ENCODE data around the gene UGT1A10.

Gene UGT1A10

DNA sequence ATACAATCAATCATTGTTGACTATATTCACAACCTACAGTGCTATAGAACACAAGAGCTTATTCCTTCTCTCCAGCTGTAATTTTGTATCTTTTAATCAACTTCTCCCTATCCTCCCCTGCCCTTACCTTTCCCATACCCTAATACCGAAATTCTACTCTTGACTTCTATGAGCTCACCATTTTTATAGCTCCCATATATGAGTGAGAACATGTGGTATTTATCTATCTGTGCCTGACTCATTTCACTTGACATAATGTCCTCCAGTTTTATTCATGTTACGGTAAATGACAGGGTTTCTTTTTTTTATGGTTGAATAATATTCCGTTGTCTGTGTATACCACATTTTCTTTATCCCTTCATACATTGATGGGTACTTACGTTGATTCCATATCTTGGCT lies 144.5 kb downstream of the UGT1A10 start:
- Histone ChIP-seq H3K4me2 (ENCODE audit: low read length) (no peak overlapping the region), H3K36me3 (ENCODE audit: control insufficient read depth, insufficient read depth, low read length) (no peaks in the 10 kb centered on the region), H3K79me2 (no peaks in the 10 kb centered on the region), H3K4me1 (no peaks in the 10 kb centered on the region), H2AFZ (no peak overlapping the region), H3K4me3 (ENCODE audit: low read depth, low read length) (no peak overlapping the region), H3K9ac (no peak overlapping the region), H3K9me3 (ENCODE audit: control insufficient read depth, low read length) (no peaks in the 10 kb centered on the region), H3K27ac (no peak overlapping the region), H3K27me3 (ENCODE audit: control insufficient read depth, insufficient read depth, low read length) (no peaks in the 10 kb centered on the region)
- TF ChIP-seq CTCF (IDR thresholded peaks at IDR 0.05): no peak

DNA sequence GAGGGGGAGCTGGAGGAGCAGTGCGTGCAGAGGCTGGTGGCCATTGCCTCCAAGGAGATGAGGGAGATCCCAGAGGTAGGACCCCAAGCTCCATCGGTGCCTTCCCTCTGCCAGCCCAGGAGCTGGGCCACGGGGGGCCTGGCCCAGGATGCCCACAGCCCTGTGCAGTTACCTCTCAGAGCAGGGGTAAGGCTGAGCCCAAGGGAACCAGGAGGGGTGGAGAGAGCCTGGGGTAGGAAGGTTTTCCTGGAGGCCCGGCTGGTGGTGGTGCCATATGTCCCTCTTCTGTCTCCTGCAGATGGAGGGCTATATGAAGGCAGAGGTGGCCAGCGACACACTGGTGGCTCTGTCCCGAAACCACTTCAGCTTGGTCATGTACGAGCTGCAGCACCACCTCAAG lies 153.3 kb downstream of the UGT1A10 start:
- Histone ChIP-seq H3K9ac (no peak overlapping the region), H3K27ac (no peak overlapping the region), H3K4me3 (ENCODE audit: low read depth, low read length) (no peak overlapping the region), H3K4me1 (no peaks in the 10 kb centered on the region), H3K79me2 (no peaks in the 10 kb centered on the region), H3K36me3 (ENCODE audit: control insufficient read depth, insufficient read depth, low read length) (no peaks in the 10 kb centered on the region), H2AFZ (no peak overlapping the region), H3K27me3 (ENCODE audit: control insufficient read depth, insufficient read depth, low read length) (no peaks in the 10 kb centered on the region), H3K4me2 (ENCODE audit: low read length) (no peak overlapping the region), H3K9me3 (ENCODE audit: control insufficient read depth, low read length) (no peaks in the 10 kb centered on the region)
- TF ChIP-seq CTCF (IDR thresholded peaks at IDR 0.05): no peak

GRCh38 chr2:233791151-233791882 lies 155.1 kb downstream of the UGT1A10 start:
- TF ChIP-seq CTCF (IDR thresholded peaks at IDR 0.05): no peak
- Histone ChIP-seq H3K4me1 (no peaks in the 10 kb centered on the region), H3K27ac (no peak overlapping the region), H3K9me3 (ENCODE audit: control insufficient read depth, low read length) (no peaks in the 10 kb centered on the region), H3K27me3 (ENCODE audit: control insufficient read depth, insufficient read depth, low read length) (no peaks in the 10 kb centered on the region), H3K9ac (no peak overlapping the region), H3K4me3 (ENCODE audit: low read depth, low read length) (no peak overlapping the region), H2AFZ (no peak overlapping the region), H3K4me2 (ENCODE audit: low read length) (no peak overlapping the region), H3K36me3 (ENCODE audit: control insufficient read depth, insufficient read depth, low read length) (no peaks in the 10 kb centered on the region), H3K79me2 (no peaks in the 10 kb centered on the region)

DNA sequence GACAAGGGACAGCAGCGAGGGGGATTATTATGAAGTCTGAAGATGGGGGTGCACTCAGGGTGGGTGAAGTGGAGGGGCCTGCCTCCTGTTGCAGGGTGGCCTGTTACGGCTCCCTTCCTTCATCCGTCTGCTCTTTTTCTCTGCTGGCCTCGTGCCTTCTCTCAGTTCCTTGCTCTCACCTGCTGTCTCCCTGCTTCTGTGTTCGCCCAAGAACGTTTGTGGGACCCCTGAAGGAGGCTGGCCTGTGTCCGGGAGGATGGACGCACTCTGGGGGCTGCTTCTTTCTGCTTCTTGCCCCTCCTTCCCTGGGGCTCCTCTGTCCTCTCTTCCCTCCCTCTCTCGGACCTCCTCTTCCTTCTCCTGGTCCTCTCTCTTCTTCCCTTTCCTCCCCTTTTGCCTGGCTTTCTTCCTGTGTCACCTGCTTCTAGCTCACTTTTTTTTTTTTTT lies 155.7 kb downstream of the UGT1A10 start:
- no peak for TF ChIP-seq CTCF (IDR thresholded peaks at IDR 0.05)
- Histone ChIP-seq H3K36me3 (ENCODE audit: control insufficient read depth, insufficient read depth, low read length) (no peaks in the 10 kb centered on the region), H3K4me2 (ENCODE audit: low read length) (no peak overlapping the region), H3K4me1 (no peaks in the 10 kb centered on the region), H2AFZ (no peak overlapping the region), H3K4me3 (ENCODE audit: low read depth, low read length) (no peak overlapping the region), H3K27me3 (ENCODE audit: control insufficient read depth, insufficient read depth, low read length) (no peaks in the 10 kb centered on the region), H3K9ac (no peak overlapping the region), H3K79me2 (no peaks in the 10 kb centered on the region), H3K9me3 (ENCODE audit: control insufficient read depth, low read length) (no peaks in the 10 kb centered on the region), H3K27ac (no peak overlapping the region)

DNA sequence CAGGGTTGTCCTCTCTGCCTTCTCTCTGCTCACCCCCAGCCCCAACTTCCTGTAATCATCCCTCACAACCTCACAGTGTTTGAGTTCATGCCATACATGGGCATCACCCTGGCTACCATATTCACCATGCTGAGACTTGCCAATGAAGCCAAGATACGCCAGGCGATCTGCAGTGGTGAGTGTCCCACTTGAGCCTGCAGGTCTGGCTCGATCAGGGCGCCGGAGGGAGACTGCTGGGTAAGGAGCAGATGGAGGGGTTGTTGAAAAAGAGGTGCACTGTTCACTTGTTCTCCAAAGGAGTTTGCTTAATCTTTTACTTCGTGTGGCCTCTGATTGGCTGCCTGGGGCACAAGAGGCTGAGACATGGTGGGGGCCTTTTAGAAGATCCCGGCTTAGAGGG lies 156.5 kb downstream of the UGT1A10 start:
- Histone ChIP-seq H3K36me3 (ENCODE audit: control insufficient read depth, insufficient read depth, low read length) (no peaks in the 10 kb centered on the region), H3K27me3 (ENCODE audit: control insufficient read depth, insufficient read depth, low read length) (no peaks in the 10 kb centered on the region), H3K9ac (no peak overlapping the region), H3K4me1 (no peaks in the 10 kb centered on the region), H3K27ac (no peak overlapping the region), H2AFZ (no peak overlapping the region), H3K79me2 (no peaks in the 10 kb centered on the region), H3K4me3 (ENCODE audit: low read depth, low read length) (no peak overlapping the region), H3K4me2 (ENCODE audit: low read length) (no peak overlapping the region), H3K9me3 (ENCODE audit: control insufficient read depth, low read length) (no peaks in the 10 kb centered on the region)
- no peak for TF ChIP-seq CTCF (IDR thresholded peaks at IDR 0.05)
